Amniotic stem cell (primary cell): Measurements from ENCODE around the gene CD300LG.
"Not testable (repeated sequence)": the region's sequence is repeated elsewhere in the genome, so short reads cannot be mapped to it uniquely, and the experiment has no call there.

ENCODE experiments used
- DNase-seq: peaks from one replicate; lab custom pipeline; 2025; lab: John Stamatoyannopoulos, UW

CD300LG gene

DNA sequence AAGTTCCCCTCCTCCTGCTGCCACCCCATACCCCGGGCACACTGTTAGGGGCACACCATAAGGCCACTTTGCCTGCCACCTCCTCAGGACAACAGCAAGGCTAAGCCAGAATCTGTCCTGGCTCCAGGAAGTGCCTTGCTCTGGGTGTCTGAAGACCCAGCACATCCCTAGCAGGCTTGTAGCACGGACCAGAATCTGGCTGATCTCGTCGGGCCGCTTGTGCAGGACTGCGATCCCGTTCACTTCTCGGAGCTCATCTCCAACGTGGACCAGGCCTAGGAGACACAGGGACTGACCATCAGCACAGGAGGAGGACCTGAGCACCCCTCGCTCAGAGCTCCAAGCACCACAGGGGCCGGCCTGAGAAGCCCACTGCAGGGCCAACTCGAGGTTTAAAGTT, 21.4 kb upstream of the CD300LG start:
- no peak for DNase-seq

- no peak for DNase-seq
Observed at GRCh38 chr17:43826206-43826605, 20.8 kb upstream of the CD300LG start.

DNA sequence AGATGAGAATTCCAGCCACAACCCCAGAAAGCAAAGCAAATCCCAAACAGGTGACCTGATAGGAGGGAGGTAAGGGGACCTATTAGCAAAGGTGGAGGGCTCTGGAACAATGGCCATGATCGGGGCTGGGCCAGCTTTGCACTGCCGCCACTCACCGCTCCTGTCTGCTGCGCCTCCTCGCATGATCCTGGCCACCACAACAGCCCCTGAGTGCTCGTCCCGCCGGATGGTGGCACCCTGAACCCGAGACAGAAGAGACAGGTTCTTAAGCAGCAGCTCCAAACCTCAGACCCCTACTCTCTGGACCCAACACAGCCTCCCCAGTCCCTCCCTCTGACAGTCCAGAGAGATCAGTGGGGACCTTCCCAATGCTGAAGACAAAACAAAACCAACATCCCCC, 19.4 kb upstream of the CD300LG start:
- DNase-seq: no peak

DNA sequence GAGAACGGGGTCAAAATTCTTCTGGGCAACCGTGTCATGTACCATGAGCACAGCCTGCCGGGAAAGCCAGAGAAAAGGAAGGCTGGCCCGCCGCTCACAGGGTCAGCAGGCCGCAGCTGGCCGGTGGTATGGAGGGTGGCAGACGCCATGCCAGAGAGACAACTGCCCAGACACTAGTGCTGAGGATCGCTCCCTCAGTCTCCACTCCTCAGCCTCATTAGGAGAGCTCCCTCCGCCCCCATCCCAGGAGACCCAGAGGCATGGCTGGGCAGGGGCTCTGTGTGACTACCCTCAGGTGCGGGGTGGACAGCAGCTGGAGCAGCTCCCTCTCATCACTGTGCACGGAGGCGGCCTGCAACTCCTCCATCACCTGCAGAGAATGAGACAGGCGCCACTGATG, 17.2 kb upstream of the CD300LG start:
- no peak for DNase-seq

DNA sequence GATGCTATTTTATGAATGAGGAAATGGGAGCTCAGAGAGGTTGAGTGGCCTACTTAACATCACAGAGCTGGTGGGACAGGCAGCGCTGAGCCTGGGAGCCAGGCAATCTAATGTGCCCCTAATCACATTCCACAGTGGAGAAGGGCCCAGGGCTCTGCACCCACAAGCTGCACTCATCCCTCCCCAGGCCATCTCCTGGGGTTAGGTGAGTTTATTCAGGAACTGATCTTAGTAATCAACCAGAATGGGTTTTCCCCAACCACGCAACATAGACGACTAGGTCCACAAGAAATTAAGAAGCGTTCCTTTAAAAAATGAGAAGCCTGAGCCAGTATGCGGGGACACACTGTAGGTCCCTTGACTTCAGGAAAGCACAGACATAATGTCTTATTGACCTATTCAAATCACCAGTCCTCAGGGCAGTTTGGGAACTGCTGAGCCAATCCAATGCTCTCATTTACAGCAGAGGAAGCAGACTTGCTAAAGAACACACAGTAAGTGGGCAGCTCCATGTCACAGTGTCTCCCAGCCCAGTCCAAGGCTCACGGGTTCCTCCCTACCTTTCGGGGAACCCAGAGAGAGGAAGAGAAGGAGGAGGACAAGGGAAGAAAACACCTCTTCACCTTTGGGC, 16.4 kb upstream of the CD300LG start:
- no peak for DNase-seq

GRCh38 chr17:43831633-43832032, 15.3 kb upstream of the CD300LG start:
- no peak for DNase-seq

- DNase-seq: peak; percentile 6
Observed at GRCh38 chr17:43832168-43832975, 14.6 kb upstream of the CD300LG start.

- peak; percentile 48 for DNase-seq
Observed at GRCh38 chr17:43832976-43833829, 13.8 kb upstream of the CD300LG start, which contains the start of gene MPP3. Gene MPP3 (minus strand): TSS chr17:43833146. CDS start chr17:43831906, 1,240 bp downstream.

- no peak for DNase-seq
Observed at GRCh38 chr17:43834106-43834505, 12.9 kb upstream of the CD300LG start.

- no peak for DNase-seq
Observed at GRCh38 chr17:43839670-43840108, 7.3 kb upstream of the CD300LG start.

DNA sequence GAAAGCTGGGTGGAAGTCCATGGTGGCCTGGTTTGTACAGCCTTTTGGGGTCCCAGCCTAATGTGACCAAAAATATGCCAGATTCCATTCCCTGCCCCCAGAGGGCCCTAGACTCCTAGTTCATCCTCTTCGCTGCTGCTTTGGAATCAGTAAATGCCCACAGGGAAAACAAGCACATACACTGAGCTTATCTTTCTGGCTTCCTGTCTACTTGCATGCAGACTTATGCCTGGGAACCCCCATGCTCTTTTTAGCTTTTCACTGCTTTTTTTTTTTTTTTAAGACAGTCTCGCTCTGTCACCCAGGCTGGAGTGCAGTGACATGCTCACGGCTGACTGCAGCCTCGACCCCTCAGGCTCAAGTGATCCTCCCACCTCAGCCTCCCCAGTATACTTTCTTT, 6.2 kb upstream of the CD300LG start:
- DNase-seq: no peak

- no peak for DNase-seq
Observed at GRCh38 chr17:43841282-43841681, 5.7 kb upstream of the CD300LG start.

GRCh38 chr17:43842091-43842974, 4.6 kb upstream of the CD300LG start:
- not testable (repeated sequence) for DNase-seq

GRCh38 chr17:43842975-43843325, 4.0 kb upstream of the CD300LG start:
- no peak for DNase-seq

- no peak for DNase-seq
Observed at GRCh38 chr17:43844241-43844640, 2.7 kb upstream of the CD300LG start.

DNA sequence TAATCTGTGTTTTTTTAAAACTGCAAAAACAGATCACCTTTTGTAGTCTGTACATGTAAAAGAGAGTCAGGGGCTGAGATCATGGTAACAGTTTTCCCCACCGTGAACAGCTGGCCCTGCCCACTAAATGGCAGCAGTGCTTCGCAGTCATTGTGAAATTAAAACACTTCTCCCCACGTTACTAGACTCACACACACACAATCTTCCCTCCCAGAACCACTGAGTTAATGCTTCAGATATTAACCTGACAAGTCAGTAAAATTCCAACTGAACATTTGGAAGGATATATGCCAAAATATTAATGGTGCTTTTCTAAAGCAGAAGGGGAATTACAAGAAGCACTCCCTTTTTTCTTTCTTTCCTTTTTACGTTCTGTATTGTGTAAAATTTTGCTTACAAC, 1.2 kb upstream of the CD300LG start:
- no peak for DNase-seq

- DNase-seq: peak; percentile 47
Observed at GRCh38 chr17:43846221-43846712, 709 bp upstream of the CD300LG start.

DNA sequence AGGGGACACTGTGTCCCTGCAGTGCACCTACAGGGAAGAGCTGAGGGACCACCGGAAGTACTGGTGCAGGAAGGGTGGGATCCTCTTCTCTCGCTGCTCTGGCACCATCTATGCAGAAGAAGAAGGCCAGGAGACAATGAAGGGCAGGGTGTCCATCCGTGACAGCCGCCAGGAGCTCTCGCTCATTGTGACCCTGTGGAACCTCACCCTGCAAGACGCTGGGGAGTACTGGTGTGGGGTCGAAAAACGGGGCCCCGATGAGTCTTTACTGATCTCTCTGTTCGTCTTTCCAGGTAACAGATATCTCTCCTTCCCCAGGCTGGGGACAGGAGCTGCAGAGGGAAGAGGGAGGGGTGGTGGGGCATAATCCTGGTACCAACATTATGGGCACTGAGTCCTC, 1.6 kb downstream of the CD300LG start:
- DNase-seq: no peak

DNA sequence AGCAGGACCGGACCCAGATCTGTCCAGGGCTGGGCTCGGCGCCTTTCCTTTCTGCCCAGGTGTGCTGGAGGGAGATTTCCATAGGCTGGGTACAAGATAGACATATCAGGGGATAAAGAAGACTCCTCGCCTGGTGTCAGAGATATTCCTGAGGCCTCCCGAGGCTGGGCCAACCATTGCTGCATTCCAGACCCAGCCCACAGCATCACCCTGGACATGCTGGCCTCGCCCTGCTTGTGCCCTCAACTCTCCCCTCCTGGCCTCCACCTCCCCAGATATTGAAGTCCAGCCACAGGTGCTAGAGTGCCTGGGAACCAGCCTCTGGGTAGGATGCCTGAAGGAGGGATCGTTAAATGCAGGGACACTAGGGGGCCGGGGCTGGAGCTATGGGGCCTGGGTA, 2.1 kb downstream of the CD300LG start:
- no peak for DNase-seq

DNA sequence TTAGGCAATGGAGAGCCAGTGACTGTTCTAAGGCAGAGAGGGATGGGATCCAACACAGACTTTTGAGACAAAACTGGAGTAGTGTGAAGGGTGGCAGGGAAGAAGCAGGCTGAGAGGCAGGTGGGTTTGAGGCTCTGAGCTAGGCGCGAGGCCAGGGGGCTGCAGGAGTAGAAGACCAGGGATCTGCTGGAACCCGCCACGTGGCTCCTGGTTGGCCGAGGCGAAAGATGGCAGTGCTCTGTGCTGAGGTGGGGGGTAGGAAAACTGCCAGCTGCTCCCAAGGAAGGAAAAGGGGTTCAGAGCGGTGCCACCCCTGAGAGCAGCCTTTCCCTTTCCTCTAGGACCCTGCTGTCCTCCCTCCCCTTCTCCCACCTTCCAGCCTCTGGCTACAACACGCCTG, 5.6 kb downstream of the CD300LG start:
- DNase-seq: no peak

DNA sequence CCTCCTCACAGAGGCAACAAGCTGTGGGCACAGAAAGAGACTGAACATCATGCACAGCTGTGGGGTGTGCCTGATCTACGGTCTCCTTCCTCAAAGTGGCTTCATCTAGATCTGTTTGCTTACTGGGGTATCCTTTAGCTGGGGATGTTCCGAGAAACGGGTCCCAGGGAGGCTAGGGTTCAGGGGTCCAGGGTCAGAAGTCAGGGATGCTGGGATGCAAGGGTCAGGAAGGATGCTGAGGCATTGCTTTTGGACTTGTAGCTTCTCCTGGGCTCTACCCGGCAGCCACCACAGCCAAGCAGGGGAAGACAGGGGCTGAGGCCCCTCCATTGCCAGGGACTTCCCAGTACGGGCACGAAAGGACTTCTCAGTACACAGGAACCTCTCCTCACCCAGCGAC, 6.6 kb downstream of the CD300LG start:
- DNase-seq: no peak

DNA sequence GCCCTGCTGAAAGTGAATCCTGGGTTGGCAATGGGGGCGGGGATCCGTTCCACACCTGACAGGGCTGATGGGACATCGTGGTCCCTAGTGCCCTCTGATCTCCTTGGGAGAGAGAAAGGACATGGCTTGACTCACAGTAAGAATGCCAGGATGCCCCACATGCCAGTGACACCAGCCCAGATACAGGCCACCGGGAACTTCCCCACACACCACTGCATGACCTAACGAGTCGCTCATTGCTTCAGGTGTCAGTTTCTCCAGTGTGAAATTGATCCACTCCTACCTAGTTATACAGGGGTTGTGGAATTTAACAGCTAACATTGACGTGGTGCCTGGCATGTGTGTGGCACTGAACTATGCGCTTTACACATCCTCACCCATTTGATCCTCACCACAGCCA, 7.5 kb downstream of the CD300LG start:
- DNase-seq: no peak
